Naive thymus-derived CD8-positive, alpha-beta T cell (primary cell): ENCODE results near the gene NDUFA7. TPM values are rescaled to one million over a fixed set of nuclear protein-coding genes. Genes with fewer than 3 reads are reported as not detected.

Experiments used
- ATAC-seq, 2 donors: fragments of 150-1000 bp; cut with Tn5 transposase in 1 of 2; sonication (Bioruptor Pico), chemical (Tn5 transposase) in 1 of 2; 1 replicate in 1 of 2; 2 replicates in 1 of 2; pipeline ENCODE4 v1.10.0; 2021; ENCODE audit warnings: mild to moderate bottlenecking in 2 of 2, moderate library complexity in 2 of 2
- POLR2A ChIA-PET: fragments of 350-600 bp; sonication (Branson Sonifier 250); formaldehyde crosslinking; loops from one replicate; lab custom pipeline; 2021; ENCODE audit warnings: antibody characterized with exemption; lab: Charles Lee
- DNase-seq, 10 donors: peaks; one replicate each; pipeline versions ENCODE4 v3.0.0 to v3.0.0-alpha.2; 2020 to 2022
- H3K27ac Mint-ChIP-seq, 10 donors: one replicate each; pipeline ENCODE4 v1.8.0; 2020 to 2022; ENCODE audit warnings: mild to moderate bottlenecking in 10 of 10, mixed read lengths in 10 of 10, moderate library complexity in 4 of 10, inconsistent platforms in 1 of 10
- H3K27me3 Mint-ChIP-seq, 5 donors: one replicate each; pipeline ENCODE4 v1.8.0; 2021 to 2022; ENCODE audit warnings: mixed read lengths in 5 of 5
- H3K36me3 Mint-ChIP-seq, 3 donors: one replicate each; pipeline ENCODE4 v1.8.0; 2020 to 2022; ENCODE audit warnings: mixed read lengths in 3 of 3, mild to moderate bottlenecking in 2 of 3, inconsistent platforms in 1 of 3
- H3K4me1 Mint-ChIP-seq, 4 donors: one replicate each; pipeline ENCODE4 v1.8.0; 2021 to 2022; ENCODE audit warnings: mixed read lengths in 4 of 4
- H3K4me3 Mint-ChIP-seq, 10 donors: one replicate each; pipeline ENCODE4 v1.8.0; 2020 to 2022; ENCODE audit warnings: mild to moderate bottlenecking in 10 of 10, mixed read lengths in 10 of 10, moderate library complexity in 6 of 10, inconsistent platforms in 1 of 10
- H3K9me3 Mint-ChIP-seq, 9 donors: one replicate each; pipeline ENCODE4 v1.8.0; 2020 to 2022; ENCODE audit warnings: mixed read lengths in 9 of 9, mild to moderate bottlenecking in 3 of 9, inconsistent platforms in 1 of 9, moderate library complexity in 1 of 9
- polyA plus RNA-seq, 3 donors: library from polyadenylated mRNA; unstranded; fragments of 300-500 nt; fragmentation: Illumina TruSeq; gene quantifications; one replicate each; pipeline ENCODE4 v1.2.3, GENCODE V29; 2021
- total RNA-seq, 8 experiments: library from RNA in 2 of 8; stranded (reverse) in 2 of 8; gene quantifications; one replicate each; pipeline ENCODE4 v1.2.3 and lab custom pipeline; 2021 to 2026

NDUFA7 gene
- total and polyA plus RNA-seq, 5 experiments from 2014 or later: 28.5 to 136 (median 117) TPM

DNA sequence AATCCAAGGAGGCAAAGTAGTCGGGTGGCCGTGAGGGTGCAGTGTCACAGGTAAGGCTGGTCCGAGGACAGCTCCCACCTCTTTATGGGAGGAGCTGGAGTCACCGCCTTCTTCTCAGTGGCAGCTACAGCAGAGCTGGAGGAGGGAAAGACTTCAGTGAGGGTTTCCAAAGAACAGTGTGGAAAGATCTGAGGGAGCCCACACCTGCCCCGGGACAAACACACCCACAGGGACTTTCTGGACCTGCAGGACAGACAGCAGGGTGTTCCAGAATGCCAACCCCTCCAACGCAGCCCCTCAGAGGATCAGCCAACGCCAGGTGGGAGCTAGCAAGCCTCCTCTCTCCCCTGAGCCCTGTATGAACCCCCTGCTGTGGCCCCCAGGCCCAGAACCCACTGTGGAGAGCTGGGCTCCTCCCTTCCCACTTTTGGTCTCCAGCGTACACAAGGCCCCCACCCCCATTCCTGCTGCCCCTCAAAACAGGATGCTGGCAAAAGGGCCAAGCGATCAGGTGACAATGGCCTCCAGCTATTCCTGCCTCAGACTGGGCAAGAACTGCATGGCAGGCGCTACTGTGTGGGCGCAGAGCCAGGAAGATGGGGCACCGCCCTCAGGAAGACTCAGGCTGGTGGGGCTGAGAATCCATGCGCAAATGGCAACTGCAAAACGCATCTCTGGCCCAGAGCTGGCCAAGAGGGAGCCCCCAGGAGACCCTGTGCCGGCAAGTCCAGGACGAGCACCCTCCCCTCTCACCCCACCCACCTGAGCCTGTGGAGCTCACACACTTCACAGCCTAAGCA, 9.5 kb downstream of the NDUFA7 start:
- Mint-ChIP-seq H3K4me3 (no peak overlapping the region), H3K36me3 (peaks cover 0 to 40% (median 8%) of the 10 kb centered on the region in 3 donors), H3K9me3 (no peaks in the 10 kb centered on the region), H3K27me3 (no peaks in the 10 kb centered on the region), H3K4me1 (peaks cover 11 to 33% (median 27%) of the 10 kb centered on the region in 4 donors), H3K27ac (no peak overlapping the region)
- no peak for ATAC-seq
- DNase-seq: peak in 1 of 10 donors; percentile 55
- POLR2A ChIA-PET: interaction anchor here (3.4 kb wide), 1 partner anchor 9 kb away, joined by 25 read pairs; the partner anchor contains the start of genes NDUFA7 and RPS28

DNA sequence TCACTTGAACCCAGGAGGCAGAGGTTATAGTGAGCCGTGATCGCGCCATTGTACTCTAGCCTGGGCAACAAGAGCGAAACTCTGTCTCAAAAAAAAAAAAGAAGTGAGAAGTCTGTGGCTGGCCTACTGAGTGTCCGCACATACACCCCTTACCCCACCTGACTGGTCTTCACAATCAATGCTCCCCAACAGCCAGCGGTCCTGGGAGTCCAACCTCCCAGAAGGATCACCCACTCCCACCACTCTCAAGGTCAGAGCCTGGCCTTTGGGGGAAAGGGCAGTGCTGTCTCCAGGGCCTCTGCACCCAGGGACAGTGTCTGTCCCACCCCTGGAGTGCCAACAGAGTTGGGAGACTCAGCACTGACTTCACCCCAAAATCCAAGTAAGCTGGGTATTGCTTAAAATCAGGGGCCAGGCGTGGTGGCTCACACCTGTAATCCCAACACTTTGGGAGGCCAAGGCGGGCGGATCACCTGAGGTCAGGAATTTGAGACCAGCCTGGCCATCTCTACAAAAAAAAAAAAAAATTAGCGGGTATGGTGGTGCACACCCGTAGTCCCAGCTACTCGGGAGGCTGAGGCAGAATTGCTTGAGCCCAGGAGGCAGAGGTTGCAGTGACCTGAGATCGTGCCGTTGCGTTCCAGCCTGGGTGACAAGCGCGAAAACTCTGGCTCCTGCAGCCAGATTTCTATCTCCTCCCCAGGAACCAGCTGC, 10.7 kb downstream of the NDUFA7 start:
- Mint-ChIP-seq H3K27ac (no peak overlapping the region), H3K36me3 (peaks cover 0 to 33% (median 6%) of the 10 kb centered on the region in 3 donors), H3K9me3 (no peaks in the 10 kb centered on the region), H3K4me3 (no peak overlapping the region), H3K4me1 (peaks cover 16 to 42% (median 36%) of the 10 kb centered on the region in 4 donors), H3K27me3 (no peaks in the 10 kb centered on the region)
- ATAC-seq: no peak
- POLR2A ChIA-PET: interaction anchor here (0.7 to 3.4 kb wide), 2 partner anchors 10 to 25 kb away, joined by 3 to 25 read pairs; partner anchors contain the start of genes NDUFA7 and RPS28
- peak in 2 of 10 donors; percentile 0 to 24 for DNase-seq

DNA sequence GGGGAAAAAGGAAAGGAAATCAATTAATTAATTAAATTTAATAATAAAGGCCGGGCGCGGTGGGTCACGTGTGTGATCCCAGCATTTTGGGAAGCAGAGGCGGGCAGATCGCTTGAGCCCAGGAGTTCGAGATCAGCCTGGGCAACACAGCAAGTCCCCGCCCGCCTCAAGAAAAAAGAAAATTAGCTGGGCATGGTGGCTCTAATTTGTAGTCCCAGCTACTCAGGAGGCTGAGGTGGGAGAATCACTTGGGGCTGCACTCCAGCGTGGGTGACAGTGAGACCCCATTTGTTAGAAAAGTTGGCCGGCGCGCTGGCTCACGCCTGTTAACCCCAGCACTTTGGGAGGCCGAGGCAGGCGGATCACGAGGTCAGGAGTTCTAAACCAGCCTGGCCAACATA, 12.3 kb downstream of the NDUFA7 start:
- Mint-ChIP-seq H3K9me3 (no peaks in the 10 kb centered on the region), H3K4me1 (peaks cover 16 to 47% (median 35%) of the 10 kb centered on the region in 4 donors), H3K27me3 (no peaks in the 10 kb centered on the region), H3K4me3 (peak overlapping the region; percentile 90 to 95 (median 93)), H3K27ac (peak overlapping the region in 7 of 10 donors; percentile 86 to 95 (median 89)), H3K36me3 (peaks cover 0 to 29% (median 0%) of the 10 kb centered on the region in 3 donors)
- ATAC-seq (no peak), DNase-seq (peak in 1 of 10 donors; percentile 32)
- POLR2A ChIA-PET: interaction anchor here (0.6 to 3.4 kb wide), 2 partner anchors 12 kb away, joined by 3 to 25 read pairs; partner anchors contain the start of genes NDUFA7 and RPS28

DNA sequence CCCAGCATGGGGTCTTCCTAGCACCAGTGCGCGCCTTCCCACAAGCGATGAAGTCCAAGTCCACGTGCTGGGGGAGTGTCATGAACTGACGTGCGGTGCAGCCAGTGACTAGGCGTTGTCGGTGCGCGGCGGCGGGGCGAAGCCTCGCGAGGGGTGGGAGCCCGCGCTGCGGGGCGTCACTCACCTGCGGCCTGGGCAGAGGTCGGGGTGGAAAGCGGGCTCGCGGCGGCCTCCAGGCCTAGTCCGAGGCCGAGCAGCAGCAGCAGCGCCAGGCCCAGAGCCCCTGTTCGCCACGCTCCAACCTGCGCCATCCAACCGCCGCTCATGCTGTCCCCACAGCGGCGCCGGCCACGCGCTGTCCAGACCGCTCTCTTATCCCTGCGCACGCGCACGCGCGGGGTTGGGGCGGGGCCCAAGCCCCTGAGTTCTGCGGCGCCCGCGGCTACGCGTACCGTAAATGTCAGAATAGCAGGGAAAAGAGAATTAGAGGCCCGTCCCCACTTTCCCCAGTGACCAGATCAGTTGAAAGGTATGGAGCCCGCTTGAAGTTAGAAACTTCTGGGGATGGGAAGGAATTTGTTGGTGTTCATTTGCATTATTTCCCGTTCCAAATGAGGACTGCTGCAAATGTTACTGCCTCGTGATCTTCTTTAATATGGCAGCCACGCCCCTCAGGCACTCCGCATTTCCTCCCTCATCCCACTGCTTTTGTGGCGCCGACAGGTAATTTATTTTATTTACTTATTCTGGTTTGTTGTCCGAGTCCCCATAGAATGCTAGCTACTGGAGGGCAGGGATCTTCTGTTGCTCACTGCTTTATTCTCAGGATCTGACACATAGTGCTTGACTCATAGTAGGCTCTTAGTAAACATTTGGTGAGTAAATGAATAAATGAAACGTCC, 13.0 kb downstream of the NDUFA7 start, which contains the start of gene CD320:
TSS of gene CD320 (minus strand) at position 394 of the 902 bp plus-strand sequence. CDS start at position 326, 68 bp downstream.
- peak within 1 kb of the TSS; percentile 90 to 95 (median 93) for H3K4me3 Mint-ChIP-seq
- peaks cover 0 to 30% (median 0%) of the 10 kb centered on the region in 3 donors for H3K36me3 Mint-ChIP-seq
- peak within 1 kb of the TSS; percentile 86 to 98 (median 94) for H3K27ac Mint-ChIP-seq
- no peaks in the 10 kb centered on the region for H3K27me3 Mint-ChIP-seq
- ATAC-seq (peak; percentile 94 to 96), DNase-seq (peak; percentile 77 to 95 (median 84))
- no peaks in the 10 kb centered on the region for H3K9me3 Mint-ChIP-seq
- H3K4me1 Mint-ChIP-seq: peaks cover 16 to 47% (median 35%) of the 10 kb centered on the region in 4 donors
- POLR2A ChIA-PET: interaction anchor here (0.6 to 1.2 kb wide), 5 partner anchors 10 to 283 kb away, joined by 3 to 6 read pairs (median 3); partner anchors contain the start of genes NDUFA7 and RPS28

DNA sequence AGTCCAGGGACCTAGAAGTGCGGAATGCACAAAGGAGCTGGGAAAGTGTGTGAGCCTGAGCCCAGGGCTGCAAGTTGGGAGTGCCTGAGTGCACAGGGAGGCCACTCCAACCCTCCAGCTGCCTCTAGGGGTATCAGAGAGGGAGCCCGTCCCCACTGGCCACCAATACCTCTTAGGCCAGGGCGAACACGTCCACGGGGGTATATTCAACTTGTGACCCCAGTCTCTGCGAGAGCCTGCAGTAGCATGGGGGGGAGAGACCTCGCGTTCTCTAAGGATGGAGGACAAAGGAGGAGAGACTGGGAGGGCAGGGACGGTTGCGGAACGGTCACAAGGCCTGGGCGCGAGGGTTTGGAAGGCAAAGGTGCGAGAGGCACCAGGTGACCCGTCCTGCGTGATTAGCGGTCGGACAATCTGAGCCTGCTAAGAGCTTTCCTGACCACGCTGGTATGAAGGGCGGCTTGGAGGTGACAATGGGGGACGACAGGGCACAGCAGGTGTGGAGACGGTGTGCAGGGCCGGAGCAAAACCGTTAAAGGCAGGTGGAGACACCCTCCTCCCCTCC, 13.7 kb downstream of the NDUFA7 start:
- no peaks in the 10 kb centered on the region for H3K9me3 Mint-ChIP-seq
- no peaks in the 10 kb centered on the region for H3K27me3 Mint-ChIP-seq
- peak overlapping the region; percentile 85 to 98 (median 94) for H3K27ac Mint-ChIP-seq
- no peak for DNase-seq
- H3K4me1 Mint-ChIP-seq: peaks cover 16 to 47% (median 35%) of the 10 kb centered on the region in 4 donors
- peak overlapping the region; percentile 90 to 95 (median 93) for H3K4me3 Mint-ChIP-seq
- POLR2A ChIA-PET: interaction anchor here (0.6 to 1.2 kb wide), 6 partner anchors 11 to 678 kb away, joined by 3 to 6 read pairs (median 4); partner anchors contain the start of genes NDUFA7, PET100, RPS28 and XAB2
- no peak for ATAC-seq
- peaks cover 0 to 27% (median 0%) of the 10 kb centered on the region in 3 donors for H3K36me3 Mint-ChIP-seq

DNA sequence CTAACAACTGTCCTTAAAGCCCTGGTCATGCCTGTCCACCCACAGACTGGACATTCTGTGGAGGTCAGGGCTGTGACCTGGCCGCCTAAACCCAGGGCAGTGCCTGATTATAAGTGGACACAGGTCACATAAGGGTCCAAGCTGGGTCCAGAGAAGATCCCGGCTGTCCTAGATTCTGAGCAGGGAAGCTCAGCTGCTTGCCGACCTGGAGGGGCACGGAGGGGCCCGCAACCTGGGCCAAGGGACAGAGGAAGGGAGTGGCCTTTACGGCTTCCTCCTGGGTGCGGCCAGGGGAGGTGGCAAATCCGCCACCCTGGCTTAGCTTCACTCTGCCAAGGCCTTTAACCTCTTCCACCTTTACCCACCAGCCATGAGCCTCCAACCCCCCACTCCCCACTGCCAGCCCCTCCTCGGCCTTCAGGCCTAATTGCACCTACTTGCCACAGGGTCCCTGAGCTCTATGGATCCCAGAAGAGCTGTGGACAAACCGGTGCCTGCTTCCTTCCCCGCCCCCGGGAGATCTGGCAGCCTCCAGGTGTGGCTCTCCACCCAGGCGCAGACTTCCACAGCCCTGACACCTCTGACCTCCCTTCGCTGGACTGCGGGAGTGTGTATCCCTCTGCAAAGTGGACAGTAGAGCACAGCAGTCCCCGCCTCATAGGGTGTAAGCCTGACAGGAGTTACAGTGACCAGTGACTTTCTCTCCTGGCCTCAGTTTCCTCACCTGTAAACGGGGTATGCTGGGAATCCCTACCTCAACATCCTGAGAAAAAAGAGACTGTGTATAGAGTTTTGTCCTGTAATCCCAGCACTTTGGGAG, 14.7 kb downstream of the NDUFA7 start:
- Mint-ChIP-seq H3K27me3 (no peaks in the 10 kb centered on the region), H3K27ac (peak overlapping the region; percentile 25 to 97 (median 94)), H3K36me3 (peaks cover 0 to 25% (median 0%) of the 10 kb centered on the region in 3 donors), H3K9me3 (no peaks in the 10 kb centered on the region), H3K4me3 (peak overlapping the region; percentile 90 to 95 (median 93)), H3K4me1 (peaks cover 16 to 47% (median 35%) of the 10 kb centered on the region in 4 donors)
- POLR2A ChIA-PET: interaction anchor here (0.9 to 2.0 kb wide), 3 partner anchors 14 to 386 kb away, joined by 3 to 8 read pairs (median 4); partner anchors contain the start of genes NDUFA7 and RPS28
- ATAC-seq (no peak), DNase-seq (peak in 1 of 10 donors; percentile 58)

DNA sequence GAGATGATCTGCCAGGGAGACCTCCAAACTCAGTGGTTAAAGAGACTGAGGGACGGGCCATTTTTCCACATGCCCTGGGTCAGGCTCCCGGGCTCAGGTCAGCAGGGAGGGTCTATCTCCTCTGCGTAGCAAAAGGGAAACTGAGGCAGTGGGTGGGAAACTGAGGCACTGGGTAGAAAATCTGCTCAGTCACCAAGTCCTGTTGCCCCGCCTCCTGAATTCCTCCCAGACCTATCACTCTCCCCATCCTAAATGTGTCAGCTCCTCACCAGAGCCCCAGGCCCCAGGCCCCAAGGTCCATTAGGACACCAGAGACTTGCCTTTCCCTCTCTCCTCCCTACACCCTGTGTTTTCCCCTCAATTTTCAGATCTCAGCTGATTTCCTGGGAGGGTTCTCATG, 15.4 kb downstream of the NDUFA7 start:
- DNase-seq (no peak), ATAC-seq (no peak)
- H3K27ac Mint-ChIP-seq: peak overlapping the region in 6 of 10 donors; percentile 26 to 94 (median 78)
- POLR2A ChIA-PET: interaction anchor here (2.0 kb wide), 1 partner anchor 15 kb away, joined by 8 read pairs; the partner anchor contains the start of genes NDUFA7 and RPS28
- H3K36me3 Mint-ChIP-seq: peaks cover 0 to 22% (median 0%) of the 10 kb centered on the region in 3 donors
- no peaks in the 10 kb centered on the region for H3K27me3 Mint-ChIP-seq
- H3K4me3 Mint-ChIP-seq: peak overlapping the region in 3 of 10 donors; percentile 9 to 47 (median 41)
- H3K9me3 Mint-ChIP-seq: no peaks in the 10 kb centered on the region
- H3K4me1 Mint-ChIP-seq: peaks cover 16 to 47% (median 35%) of the 10 kb centered on the region in 4 donors

DNA sequence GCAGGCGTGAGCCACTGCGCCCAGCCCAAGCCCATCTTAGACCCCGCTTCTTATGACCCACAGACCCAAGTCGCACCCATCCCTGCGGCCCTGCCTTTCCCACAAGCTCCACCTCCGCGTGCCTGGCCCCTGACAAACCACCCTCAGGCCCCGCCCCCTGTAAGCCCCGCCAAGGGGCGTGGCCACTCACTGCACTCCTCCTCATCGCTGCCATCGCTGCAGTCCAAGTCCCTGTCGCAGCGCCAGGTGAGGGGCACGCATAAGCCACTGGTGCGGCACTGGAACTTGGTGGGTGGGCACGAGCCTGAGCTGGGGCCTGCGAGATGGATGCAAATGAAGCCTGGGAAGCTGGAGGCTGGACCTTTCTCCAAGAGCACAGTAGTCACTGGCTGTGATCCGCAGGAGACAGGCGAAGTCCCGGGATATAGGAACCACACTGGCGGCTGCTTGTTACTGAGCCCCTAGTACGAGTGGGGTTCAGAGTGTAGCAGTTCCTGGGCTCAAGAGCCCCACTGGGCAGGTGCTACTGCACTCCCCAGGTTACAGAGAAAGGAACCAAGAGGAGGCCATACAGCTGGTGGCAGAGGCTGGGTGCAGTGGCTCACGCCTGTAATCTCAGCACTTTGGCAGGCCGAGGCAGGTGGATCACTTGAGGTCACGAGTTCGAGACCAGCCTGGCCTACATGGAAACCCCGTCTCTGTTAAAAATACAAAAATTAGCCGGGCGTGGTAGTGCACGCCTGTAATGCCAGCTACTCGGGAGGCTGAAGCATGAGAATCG, 16.1 kb downstream of the NDUFA7 start:
- Mint-ChIP-seq H3K36me3 (peaks cover 0 to 22% (median 0%) of the 10 kb centered on the region in 3 donors), H3K27ac (peak overlapping the region in 1 of 10 donors; percentile 40), H3K4me3 (peak overlapping the region in 1 of 10 donors; percentile 41), H3K27me3 (no peaks in the 10 kb centered on the region), H3K4me1 (peaks cover 16 to 47% (median 35%) of the 10 kb centered on the region in 4 donors), H3K9me3 (no peaks in the 10 kb centered on the region)
- POLR2A ChIA-PET: interaction anchor here (0.8 to 2.0 kb wide), 2 partner anchors 16 to 36 kb away, joined by 4 to 8 read pairs; partner anchors contain the start of genes NDUFA7 and RPS28
- ATAC-seq (no peak), DNase-seq (peak in 2 of 10 donors; percentile 27 to 61)

DNA sequence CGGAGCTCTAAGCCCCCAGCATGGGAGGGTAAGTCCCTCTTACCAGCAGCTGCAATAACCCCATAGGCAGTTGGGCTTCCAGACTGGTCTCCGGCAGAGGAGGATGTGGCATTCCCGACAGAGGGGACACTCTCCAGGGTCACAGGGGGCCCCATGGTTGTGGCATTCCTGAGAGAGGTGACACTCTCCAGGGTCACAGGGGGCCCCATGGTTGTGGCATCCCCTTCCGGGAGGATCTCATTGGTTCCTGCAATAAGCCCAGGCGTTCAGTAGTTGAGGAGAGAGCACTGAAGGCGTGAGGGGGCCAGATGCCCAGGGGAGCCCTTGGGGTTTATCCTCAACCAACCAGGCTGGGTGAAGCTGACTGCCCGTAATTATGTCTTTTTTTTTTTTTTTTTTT, 18.4 kb downstream of the NDUFA7 start:
- no peaks in the 10 kb centered on the region for H3K9me3 Mint-ChIP-seq
- no peak overlapping the region for H3K4me3 Mint-ChIP-seq
- no peaks in the 10 kb centered on the region for H3K27me3 Mint-ChIP-seq
- peaks cover 10 to 29% (median 20%) of the 10 kb centered on the region in 4 donors for H3K4me1 Mint-ChIP-seq
- H3K36me3 Mint-ChIP-seq: peaks cover 0 to 22% (median 0%) of the 10 kb centered on the region in 3 donors
- no peak overlapping the region for H3K27ac Mint-ChIP-seq
- DNase-seq (peak in 1 of 10 donors; percentile 37), ATAC-seq (no peak)
- POLR2A ChIA-PET: no interaction called here

DNA sequence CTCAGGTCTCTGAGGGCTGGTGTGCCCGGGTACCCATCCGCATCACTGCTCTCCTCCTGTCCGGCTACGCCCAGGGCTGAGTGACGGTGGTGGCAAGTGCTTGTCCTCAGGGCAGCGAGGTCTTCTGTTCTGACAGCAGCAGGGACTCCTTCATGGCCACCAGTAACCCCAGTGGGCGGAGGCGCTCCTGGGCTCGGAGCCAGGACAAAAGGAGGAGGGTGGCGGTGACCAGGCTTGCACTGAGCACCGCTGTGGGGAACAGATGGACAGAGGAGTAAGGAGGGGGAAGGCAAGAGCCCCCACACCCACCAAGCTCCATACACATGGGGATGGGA, 18.9 kb downstream of the NDUFA7 start:
- H3K27me3 Mint-ChIP-seq: no peaks in the 10 kb centered on the region
- POLR2A ChIA-PET: no interaction called here
- H3K4me1 Mint-ChIP-seq: peaks cover 6 to 24% (median 16%) of the 10 kb centered on the region in 4 donors
- ATAC-seq (no peak), DNase-seq (peak in 1 of 10 donors; percentile 56)
- no peak overlapping the region for H3K27ac Mint-ChIP-seq
- H3K4me3 Mint-ChIP-seq: no peak overlapping the region
- H3K36me3 Mint-ChIP-seq: peaks cover 0 to 22% (median 0%) of the 10 kb centered on the region in 3 donors
- no peaks in the 10 kb centered on the region for H3K9me3 Mint-ChIP-seq
